Measurements from ENCODE around the gene GNAI2.
A peak's percentile ranks its signal among the peaks of the same experiment; 100 is the strongest.

GNAI2 gene

DNA sequence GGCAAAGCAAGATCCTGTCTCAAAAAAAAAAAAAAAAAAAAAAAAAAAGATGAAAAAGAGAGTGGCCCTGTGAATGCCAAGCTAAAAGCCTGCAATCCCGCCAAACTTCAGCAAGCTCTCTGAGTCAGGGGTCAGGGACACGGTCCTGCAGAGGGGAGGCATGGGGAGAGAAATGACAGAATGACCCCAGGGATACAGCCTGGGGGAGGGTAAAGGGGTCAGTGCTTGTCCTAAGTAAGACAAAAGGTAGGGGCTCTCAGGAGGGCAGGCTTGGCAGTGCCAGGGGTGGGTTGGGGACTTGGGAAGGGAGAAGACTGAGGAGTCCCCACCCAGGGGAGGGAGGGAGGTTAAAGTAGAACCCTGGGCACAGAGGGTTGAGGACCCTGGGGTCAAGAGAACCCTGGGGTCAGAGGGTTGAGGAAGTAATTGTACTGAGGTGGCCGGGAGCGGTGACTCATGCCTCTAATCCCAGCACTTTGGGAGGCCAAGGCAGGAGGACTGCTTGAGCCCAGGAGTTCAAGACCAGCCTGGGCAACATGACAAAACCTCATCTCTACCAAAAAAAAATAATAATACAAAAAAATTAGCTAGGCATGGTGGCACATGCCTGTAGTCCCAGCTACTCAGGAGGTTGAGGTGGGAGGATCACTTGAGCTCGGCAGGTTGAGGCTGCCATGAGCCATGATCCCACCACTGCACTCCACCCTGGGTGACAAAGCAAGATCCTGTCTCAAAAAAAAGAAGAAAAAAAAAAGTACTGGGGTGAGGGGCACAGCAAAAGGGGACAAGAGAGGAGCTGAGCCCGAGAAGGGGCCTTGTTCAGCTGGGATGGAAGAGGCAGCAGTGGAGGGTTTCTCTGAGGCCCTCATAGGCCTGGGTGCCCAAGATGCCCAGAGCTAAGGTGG, 27.7 kb downstream of the GNAI2 start:
- TF ChIP-seq, protein P1, sequence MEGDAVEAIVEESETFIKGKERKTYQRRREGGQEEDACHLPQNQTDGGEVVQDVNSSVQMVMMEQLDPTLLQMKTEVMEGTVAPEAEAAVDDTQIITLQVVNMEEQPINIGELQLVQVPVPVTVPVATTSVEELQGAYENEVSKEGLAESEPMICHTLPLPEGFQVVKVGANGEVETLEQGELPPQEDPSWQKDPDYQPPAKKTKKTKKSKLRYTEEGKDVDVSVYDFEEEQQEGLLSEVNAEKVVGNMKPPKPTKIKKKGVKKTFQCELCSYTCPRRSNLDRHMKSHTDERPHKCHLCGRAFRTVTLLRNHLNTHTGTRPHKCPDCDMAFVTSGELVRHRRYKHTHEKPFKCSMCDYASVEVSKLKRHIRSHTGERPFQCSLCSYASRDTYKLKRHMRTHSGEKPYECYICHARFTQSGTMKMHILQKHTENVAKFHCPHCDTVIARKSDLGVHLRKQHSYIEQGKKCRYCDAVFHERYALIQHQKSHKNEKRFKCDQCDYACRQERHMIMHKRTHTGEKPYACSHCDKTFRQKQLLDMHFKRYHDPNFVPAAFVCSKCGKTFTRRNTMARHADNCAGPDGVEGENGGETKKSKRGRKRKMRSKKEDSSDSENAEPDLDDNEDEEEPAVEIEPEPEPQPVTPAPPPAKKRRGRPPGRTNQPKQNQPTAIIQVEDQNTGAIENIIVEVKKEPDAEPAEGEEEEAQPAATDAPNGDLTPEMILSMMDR (conservative IDR thresholded peaks at IDR 0.05), result no peak
- no peak overlapping the region for H3K27ac ChIP-seq

DNA sequence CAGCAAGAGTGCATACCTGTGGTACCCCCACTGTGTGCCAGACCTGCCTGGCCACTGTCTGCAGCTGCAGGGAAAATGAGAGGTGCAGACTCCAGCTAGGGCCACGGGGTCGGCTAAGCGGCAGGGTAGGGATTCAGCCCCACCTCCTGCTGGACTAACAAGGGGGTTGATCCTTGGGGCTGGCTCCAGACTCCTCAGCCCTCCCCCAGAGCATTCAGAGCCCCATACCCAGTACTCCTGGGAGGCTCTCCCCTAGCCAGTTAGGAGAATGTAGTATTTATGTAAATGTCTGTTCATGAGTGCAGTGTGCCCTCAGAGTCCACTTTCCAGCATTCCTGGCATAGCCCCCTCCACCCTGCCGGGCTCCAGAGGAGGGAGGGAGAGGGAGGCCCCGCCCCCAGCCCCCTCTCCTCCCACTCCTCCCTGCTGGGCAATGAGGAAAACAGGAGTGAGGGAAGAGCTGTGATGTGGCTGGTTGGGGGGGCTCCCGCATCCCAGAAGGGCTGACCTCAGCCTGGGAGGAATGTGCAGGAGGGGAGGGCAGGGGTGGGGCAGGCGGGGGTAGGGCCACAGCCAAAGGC, 28.5 kb downstream of the GNAI2 start:
- H3K27ac ChIP-seq, result no peak overlapping the region
- TF ChIP-seq, protein P1 (conservative IDR thresholded peaks at IDR 0.05), result no peak

DNA sequence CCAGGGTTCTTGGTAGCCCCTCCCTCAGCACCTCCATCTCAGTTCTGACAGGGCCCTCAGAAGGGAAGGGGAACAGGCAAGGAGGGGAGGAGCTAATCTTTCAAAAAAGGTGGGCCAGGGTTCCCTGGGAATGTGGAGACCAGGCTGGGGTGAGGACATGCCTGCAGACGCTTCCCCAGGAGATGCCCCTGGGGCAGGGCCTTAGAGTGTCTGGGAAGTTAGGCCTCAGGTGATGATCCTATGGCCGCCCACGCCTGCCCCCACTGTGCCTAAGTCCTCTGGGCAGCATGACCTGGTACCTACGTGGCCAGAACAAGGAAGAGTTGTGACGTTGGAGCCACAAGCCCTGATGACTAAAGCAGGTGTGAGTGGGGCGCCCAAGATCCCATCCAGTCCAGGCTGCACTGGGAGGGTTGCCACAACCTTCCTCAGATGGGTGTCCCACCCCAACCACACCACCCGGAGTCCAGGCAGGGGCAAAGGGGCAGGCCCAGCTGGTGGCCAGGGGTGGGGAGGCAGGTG, 29.0 kb downstream of the GNAI2 start:
- H3K27ac ChIP-seq, result no peak overlapping the region

DNA sequence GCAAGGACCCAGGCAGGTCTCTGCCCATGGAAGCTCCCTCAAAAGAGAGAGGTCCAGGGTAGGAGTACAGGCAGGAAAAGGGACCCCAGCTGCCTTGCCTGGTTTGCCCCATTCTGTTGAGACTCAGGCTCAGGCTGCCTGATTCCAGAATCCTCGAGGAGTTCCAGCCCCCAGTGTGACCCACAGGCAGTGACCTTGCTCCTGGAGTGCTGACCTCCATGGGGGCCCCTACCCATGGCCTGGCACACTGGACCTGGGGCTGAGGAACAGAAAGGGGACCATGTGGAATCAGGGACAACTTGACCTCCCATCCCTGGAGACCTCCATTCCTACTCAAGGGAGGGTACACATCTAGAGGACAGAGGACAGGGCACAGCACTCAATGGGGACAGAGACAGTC, 29.6 kb downstream of the GNAI2 start:
- TF ChIP-seq, protein P1 (conservative IDR thresholded peaks at IDR 0.05), result no peak
- H3K27ac ChIP-seq, result no peak overlapping the region

More for the DNA sequence above, 29.0 kb downstream of the GNAI2 start:
- TF ChIP-seq, protein P1 (conservative IDR thresholded peaks at IDR 0.05), result no peak

DNA sequence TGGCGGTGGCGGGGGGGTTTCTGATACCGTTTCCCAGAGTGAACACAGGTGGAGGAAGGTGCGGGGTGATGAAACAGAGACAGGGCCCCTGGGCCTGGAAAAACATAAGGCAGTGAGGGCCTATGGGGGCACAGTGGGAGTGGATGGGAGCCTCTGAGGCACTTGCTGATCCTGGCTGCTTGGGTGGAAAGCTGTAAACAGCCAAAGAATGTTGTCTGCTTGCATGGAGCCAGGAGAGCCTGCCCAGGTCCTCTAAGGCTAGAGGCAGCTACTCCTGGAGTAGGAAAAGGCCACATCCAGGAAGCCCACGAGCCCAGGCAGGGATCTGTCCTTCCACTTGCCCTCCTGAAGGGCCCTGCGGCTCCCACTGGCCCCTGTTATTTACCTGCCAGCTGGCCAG, 30.0 kb downstream of the GNAI2 start:
- TF ChIP-seq, protein P1 (conservative IDR thresholded peaks at IDR 0.05), result no peak
- H3K27ac ChIP-seq, result no peak overlapping the region

DNA sequence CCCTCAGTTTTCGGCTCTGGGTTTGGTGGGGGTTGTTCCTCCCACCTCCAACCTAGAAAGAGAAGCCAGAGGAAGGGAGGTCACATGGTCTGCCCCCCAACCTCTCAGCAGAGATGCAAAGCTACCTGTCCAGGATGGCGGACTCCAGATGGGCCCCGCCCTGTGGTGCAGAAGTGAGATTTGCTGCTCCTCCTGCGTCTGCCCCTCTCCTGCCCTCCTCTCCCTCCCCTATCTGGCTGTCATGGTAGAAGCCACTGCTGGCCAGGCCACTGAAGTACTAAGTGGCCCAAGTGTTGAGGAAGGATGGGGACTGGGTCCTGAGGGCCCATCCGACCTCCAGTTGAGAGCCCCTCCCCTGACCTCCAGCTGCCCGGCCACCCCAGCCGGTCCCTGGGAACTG, 30.8 kb downstream of the GNAI2 start:
- H3K27ac ChIP-seq, result no peak overlapping the region
- TF ChIP-seq, protein P1 (conservative IDR thresholded peaks at IDR 0.05), result no peak

DNA sequence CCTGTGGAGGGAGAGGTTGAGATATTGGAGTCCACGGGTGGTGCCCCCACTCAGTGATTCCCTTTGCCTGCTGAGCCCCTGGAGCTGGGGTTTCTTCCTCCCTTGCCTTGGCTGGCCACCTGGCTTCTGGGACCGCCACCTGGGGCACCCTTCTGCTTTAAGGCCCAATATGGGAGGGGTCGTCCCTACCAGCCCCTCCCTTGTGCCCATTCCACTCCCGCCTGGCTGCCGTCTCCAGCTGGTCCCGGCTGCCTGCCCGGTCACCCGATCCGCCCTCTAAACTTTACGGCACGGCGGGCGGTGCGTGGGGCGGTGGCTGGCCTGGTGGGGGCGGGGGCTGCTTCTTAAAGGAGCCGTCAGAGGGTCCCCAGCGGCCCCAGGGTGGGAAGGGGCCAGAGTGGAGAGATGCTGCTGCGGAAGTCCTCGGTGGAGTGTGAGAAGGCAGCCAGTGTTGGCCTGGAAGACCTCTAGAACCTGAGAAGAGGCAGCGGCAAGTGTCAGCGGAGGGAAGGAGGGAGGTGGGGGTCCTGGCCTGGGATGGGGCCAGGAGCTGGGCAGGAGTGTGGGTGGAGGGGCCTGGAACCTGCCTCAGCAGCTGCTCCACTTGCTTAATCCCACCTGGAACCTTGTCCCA, 31.4 kb downstream of the GNAI2 start:
- H3K27ac ChIP-seq, result 0 out of 2 replicates have a peak overlapping the region, but pooled peaks have one; percentile 7
- TF ChIP-seq, protein P1 (conservative IDR thresholded peaks at IDR 0.05), result no peak

All from VCaP (cell line).